K562 (cell line): ENCODE results near the gene EMD. TPM values are rescaled to one million over a fixed set of nuclear protein-coding genes. Genes with fewer than 3 reads are reported as not detected.

ENCODE experiments used
- ADNP ChIP-seq: fragments of 200-800 bp; sonication (Bioruptor generic); IDR thresholded peaks from 2 replicates; pipeline ENCODE4 v1.6.1; 2016; ENCODE audit warnings: missing genetic modification characterization, missing compliant biosample characterization
- BRD4 ChIP-seq: fragments of 200-600 bp; sonication (generic); IDR thresholded peaks from 2 replicates; pipeline ENCODE4 v1.6.1; 2017; ENCODE audit warnings: inconsistent platforms
- CTBP1 ChIP-seq: fragments of 450-650 bp; IDR thresholded peaks from 2 replicates; pipeline ENCODE4 v1.6.1; 2016; ENCODE audit warnings: borderline replicate concordance
- ELF1 ChIP-seq: fragments of 200-800 bp; sonication (Bioruptor generic); IDR thresholded peaks from 2 replicates; pipeline ENCODE4 v1.6.1; 2016; ENCODE audit warnings: missing genetic modification characterization, missing compliant biosample characterization
- HDGF ChIP-seq: fragments of 450-650 bp; IDR thresholded peaks from 2 replicates; pipeline ENCODE4 v1.6.1; 2016
- MEF2D ChIP-seq: conservative IDR thresholded peaks from 2 replicates; pipeline ENCODE4 v1.6.1; 2016; ENCODE audit warnings: low read depth, missing genetic modification characterization, missing compliant biosample characterization
- NELFE ChIP-seq: IDR thresholded peaks from 2 replicates; pipeline ENCODE4 v1.6.1; 2011; ENCODE audit warnings: mild to moderate bottlenecking; ENCODE audit not compliant: insufficient read depth, insufficient read length
- NKRF ChIP-seq: fragments of 450-650 bp; IDR thresholded peaks from 2 replicates; pipeline ENCODE4 v1.6.1; 2016; ENCODE audit warnings: borderline replicate concordance
- PKNOX1 ChIP-seq: fragments of 450-650 bp; IDR thresholded peaks from 2 replicates; pipeline ENCODE4 v1.6.1; 2016
- POLR2G ChIP-seq: fragments of 200-400 bp; formaldehyde crosslinking; IDR thresholded peaks from 2 replicates; pipeline ENCODE4 v1.6.1; 2017; ENCODE audit warnings: low read depth, mild to moderate bottlenecking, antibody characterized with exemption, low read length, moderate library complexity
- SRSF3 ChIP-seq: fragments of 200-400 bp; formaldehyde crosslinking; IDR thresholded peaks from 2 replicates; pipeline ENCODE4 v1.6.1; 2016; ENCODE audit warnings: mild to moderate bottlenecking, low read length, moderate library complexity; ENCODE audit not compliant: insufficient read depth
- polyA plus RNA-seq, 8 experiments: library from polyadenylated mRNA; depleted of rRNA in 4 of 8; stranded (reverse) in 5 of 8; unstranded in 3 of 8; fragments of >200 nt; fragmentation: Nextera tagmentation in 2 of 8; fragmentation: Illumina TruSeq in 1 of 8; extraction: Ambion mirVana in 2 of 8; extraction: Trizol in 1 of 8; gene quantifications; 2 replicates each; pipeline versions ENCODE4 v1.2.1 to v1.2.3, GENCODE V29; 2011 to 2014; ENCODE audit warnings: inconsistent platforms in 1 of 8, missing spikeins in 1 of 8
- total RNA-seq, 7 experiments: library from RNA; depleted of rRNA in 6 of 7; stranded (reverse); fragments of >200 nt in 6 of 7; fragmentation: Illumina TruSeq in 2 of 7; extraction: Trizol in 2 of 7; gene quantifications; 2 replicates each; pipeline versions ENCODE4 v1.2.1 to v1.2.3, GENCODE V29; 2011 to 2021; ENCODE audit warnings: low replicate concordance in 1 of 7
- TF ChIP-seq, protein P1 (sequence below): fragments of 450-650 bp; IDR thresholded peaks from 2 replicates; pipeline ENCODE4 v1.6.1; 2017; ENCODE audit warnings: antibody characterized with exemption, mild to moderate bottlenecking
- TF ChIP-seq, protein P2 (sequence below): sonication (generic); formaldehyde crosslinking; IDR thresholded peaks from 2 replicates; pipeline ENCODE4 v1.4.0; 2020; ENCODE audit warnings: mild to moderate bottlenecking, missing genetic modification reagents

Gene EMD
- total and polyA plus RNA-seq, 9 of the 15 experiments (the other 6 are each of a cell fraction or from before 2014, with no cell fraction given): 2.3 to 206 (median 61.9) TPM

DNA sequence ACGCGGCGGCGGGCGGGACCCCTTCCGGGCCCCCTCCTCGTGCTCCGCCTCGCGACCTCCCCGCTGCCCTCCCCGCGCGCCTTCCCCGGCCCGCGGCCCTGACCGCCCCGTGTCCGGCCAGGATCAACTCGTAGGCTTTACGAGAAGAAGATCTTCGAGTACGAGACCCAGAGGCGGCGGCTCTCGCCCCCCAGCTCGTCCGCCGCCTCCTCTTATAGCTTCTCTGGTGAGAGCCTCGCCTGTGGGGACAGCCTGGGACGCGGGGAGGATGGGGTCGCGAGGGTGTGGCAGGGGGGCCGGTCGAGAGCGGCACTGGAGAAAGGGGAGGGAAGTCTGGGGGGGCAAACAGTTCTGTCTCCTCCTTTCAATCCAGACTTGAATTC, 465 bp downstream of the EMD start (continued):
- no peak for TF ChIP-seq NKRF
- no peak for TF ChIP-seq HDGF
- TF ChIP-seq, protein P1, sequence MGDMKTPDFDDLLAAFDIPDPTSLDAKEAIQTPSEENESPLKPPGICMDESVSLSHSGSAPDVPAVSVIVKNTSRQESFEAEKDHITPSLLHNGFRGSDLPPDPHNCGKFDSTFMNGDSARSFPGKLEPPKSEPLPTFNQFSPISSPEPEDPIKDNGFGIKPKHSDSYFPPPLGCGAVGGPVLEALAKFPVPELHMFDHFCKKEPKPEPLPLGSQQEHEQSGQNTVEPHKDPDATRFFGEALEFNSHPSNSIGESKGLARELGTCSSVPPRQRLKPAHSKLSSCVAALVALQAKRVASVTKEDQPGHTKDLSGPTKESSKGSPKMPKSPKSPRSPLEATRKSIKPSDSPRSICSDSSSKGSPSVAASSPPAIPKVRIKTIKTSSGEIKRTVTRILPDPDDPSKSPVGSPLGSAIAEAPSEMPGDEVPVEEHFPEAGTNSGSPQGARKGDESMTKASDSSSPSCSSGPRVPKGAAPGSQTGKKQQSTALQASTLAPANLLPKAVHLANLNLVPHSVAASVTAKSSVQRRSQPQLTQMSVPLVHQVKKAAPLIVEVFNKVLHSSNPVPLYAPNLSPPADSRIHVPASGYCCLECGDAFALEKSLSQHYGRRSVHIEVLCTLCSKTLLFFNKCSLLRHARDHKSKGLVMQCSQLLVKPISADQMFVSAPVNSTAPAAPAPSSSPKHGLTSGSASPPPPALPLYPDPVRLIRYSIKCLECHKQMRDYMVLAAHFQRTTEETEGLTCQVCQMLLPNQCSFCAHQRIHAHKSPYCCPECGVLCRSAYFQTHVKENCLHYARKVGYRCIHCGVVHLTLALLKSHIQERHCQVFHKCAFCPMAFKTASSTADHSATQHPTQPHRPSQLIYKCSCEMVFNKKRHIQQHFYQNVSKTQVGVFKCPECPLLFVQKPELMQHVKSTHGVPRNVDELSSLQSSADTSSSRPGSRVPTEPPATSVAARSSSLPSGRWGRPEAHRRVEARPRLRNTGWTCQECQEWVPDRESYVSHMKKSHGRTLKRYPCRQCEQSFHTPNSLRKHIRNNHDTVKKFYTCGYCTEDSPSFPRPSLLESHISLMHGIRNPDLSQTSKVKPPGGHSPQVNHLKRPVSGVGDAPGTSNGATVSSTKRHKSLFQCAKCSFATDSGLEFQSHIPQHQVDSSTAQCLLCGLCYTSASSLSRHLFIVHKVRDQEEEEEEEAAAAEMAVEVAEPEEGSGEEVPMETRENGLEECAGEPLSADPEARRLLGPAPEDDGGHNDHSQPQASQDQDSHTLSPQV: peak; percentile 34; the same call in 1 of the 2 replicates
- peak; percentile 12; the same call in 1 of the 2 replicates for TF ChIP-seq POLR2G
- TF ChIP-seq ADNP (tag): no peak
- TF ChIP-seq BRD4: 0 out of 2 replicates have a peak, but pooled peaks have one; percentile 14
- no peak for TF ChIP-seq MEF2D (tag)
- TF ChIP-seq SRSF3: 0 out of 2 replicates have a peak, but pooled peaks have one; percentile 85
- TF ChIP-seq ELF1 (tag): 0 out of 2 replicates have a peak, but pooled peaks have one; percentile 46
- TF ChIP-seq PKNOX1: no peak
- no peak for TF ChIP-seq CTBP1
- TF ChIP-seq NELFE: no peak
- TF ChIP-seq, protein P2, sequence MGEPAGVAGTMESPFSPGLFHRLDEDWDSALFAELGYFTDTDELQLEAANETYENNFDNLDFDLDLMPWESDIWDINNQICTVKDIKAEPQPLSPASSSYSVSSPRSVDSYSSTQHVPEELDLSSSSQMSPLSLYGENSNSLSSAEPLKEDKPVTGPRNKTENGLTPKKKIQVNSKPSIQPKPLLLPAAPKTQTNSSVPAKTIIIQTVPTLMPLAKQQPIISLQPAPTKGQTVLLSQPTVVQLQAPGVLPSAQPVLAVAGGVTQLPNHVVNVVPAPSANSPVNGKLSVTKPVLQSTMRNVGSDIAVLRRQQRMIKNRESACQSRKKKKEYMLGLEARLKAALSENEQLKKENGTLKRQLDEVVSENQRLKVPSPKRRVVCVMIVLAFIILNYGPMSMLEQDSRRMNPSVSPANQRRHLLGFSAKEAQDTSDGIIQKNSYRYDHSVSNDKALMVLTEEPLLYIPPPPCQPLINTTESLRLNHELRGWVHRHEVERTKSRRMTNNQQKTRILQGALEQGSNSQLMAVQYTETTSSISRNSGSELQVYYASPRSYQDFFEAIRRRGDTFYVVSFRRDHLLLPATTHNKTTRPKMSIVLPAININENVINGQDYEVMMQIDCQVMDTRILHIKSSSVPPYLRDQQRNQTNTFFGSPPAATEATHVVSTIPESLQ: no peak
